Measurements from ENCODE around the gene PPP1R3F.
"Not testable (repeated sequence)": the region's sequence is repeated elsewhere in the genome, so short reads cannot be mapped to it uniquely, and the experiment has no call there.

PPP1R3F gene

DNA sequence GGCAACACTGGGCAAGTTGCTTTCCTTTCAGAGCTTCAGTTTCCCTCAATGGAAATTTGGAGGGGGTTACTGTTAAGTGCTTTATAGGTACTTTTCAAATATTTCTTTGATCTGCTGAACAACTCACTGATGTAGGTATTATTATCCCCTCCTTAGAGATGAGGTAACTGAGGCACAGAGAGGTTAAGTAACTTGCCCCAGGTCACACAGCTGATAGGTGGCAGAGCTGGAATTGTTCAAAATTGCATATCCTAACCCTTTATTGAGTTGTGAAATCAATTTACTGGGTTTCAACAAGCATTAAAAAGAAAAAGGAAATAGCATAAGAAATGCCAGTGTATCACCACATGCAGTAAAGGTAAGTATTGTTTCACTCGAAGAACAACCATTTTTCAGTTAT lies 6.6 kb downstream of the PPP1R3F start:
- DNase-seq, result no peak

DNA sequence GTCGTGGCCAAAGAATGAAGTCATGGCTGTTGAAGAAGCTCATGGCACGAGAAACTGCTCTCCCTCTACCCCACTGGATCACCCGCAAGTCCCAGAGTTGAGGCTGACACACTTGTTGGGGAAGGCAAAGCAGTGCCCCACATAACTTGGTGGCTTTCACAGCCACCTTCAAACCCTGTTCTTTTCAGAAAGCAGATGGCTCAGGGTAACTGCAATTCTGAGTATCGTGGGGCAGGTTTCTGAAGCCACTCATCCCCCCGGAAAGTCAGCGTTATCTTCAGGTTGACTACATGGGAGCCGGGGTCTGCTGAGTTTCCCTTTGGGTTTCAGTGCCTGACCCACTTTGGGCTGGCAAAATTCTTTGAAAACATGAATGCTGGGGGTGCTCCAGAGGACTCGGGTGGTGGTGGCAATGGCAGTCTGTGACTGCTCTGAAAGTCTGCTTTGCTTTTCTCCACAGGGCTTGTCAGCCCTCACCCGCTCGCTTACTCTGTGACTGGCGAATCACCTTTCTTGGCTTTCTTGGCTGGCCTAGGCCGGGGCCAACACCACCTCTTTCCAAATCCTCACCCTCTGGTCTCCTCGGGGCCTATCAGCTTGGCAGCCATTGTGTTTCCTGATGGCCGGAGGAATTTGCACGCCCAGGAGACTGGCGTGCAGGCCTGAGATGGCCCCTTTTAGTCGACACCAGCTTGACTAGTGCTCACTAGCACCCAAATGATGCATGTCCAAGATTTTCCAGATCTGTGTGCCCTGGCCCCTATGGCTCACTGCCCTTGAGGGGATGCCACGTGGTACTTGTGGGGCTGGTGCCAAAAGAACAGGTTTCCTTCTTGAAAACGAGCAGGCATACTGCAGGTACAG lies 7.3 kb downstream of the PPP1R3F start:
- no peak for DNase-seq

- DNase-seq, result no peak
These were observed 7.9 kb downstream of the PPP1R3F start for GRCh38 chrX:49277535-49277830.

DNA sequence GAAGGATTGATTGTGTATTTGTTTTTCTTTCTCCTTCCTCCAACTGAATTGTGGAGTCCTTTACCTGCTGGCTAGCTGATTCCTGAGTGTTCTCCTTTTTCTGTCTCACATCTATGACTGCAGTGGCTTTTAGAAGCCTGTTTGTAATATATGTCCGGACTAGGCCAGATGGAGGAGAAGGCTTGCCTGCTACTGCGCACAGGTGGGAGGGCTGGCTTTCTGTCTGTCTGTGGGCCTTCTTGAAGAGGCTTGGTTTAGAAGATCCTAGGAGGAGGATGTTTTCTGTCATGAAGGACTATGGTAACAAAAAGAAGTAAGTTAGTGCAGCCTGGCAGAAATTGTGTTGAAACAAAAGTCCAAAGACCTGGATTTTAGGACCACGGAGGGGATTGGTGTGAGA lies 8.5 kb downstream of the PPP1R3F start:
- DNase-seq, result no peak

GRCh38 chrX:49282647-49283011 lies 13.0 kb downstream of the PPP1R3F start:
- DNase-seq, result no peak

- DNase-seq, result no peak
These were observed 14.6 kb downstream of the PPP1R3F start for GRCh38 chrX:49284212-49284611.

DNA sequence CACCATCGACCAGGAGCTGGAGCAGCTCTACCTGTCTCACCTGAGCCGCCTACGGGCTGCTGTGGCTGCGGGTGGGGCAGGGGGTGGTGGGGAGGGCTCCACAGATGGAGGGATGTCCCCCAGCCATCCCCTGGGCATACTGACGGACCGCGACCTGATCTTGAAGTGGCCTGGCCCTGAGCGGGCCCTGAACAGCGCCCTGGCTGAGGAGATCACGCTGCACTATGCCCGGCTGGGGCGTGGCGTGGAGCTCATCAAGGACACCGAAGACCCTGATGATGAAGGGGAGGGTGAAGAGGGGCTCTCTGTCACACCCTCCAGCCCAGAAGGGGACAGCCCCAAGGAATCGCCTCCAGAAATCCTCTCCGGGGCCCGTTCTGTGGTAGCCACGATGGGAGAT lies 16.5 kb downstream of the PPP1R3F start:
- DNase-seq, result no peak

DNA sequence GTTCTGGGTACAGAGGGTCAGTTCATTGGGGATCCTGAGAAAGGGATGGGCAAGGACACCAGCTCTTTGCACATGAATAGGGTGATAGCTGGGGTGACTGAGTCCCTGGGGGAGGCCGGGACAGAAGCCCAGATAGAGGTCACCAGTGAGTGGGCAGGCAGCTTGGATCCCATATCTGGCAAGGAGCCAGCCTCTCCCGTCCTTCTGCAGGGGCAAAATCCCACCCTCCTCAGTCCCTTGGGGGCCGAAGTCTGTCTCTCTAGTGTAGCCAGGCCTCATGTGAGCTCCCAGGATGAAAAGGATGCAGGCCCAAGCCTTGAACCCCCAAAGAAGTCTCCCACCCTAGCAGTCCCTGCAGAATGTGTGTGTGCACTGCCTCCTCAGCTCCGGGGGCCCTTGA lies 17.0 kb downstream of the PPP1R3F start:
- no peak for DNase-seq

DNA sequence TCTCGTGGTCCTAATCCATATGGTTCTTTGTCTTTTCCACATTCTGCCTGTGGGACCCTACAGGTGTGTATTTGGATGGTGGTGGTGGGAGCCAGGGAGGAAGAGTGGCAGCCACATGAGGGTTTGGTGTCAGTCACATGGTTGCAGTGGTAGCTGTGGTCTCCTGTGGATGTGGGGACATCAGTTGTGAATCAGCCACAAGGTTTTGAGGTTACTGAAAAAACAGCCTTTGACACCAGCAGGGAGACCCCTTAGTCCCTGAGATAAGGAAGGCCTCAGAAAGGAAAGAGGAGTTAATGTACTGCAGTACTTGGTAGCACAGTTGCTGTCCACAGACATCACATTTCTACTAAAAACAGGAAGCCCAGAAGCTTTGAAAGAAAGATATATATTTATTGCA lies 18.1 kb downstream of the PPP1R3F start:
- DNase-seq, result no peak

GRCh38 chrX:49290215-49290614 lies 20.6 kb downstream of the PPP1R3F start:
- no peak for DNase-seq

- peak; percentile 23 to 30 for DNase-seq
These were observed 22.2 kb downstream of the PPP1R3F start for GRCh38 chrX:49291615-49292337.

DNA sequence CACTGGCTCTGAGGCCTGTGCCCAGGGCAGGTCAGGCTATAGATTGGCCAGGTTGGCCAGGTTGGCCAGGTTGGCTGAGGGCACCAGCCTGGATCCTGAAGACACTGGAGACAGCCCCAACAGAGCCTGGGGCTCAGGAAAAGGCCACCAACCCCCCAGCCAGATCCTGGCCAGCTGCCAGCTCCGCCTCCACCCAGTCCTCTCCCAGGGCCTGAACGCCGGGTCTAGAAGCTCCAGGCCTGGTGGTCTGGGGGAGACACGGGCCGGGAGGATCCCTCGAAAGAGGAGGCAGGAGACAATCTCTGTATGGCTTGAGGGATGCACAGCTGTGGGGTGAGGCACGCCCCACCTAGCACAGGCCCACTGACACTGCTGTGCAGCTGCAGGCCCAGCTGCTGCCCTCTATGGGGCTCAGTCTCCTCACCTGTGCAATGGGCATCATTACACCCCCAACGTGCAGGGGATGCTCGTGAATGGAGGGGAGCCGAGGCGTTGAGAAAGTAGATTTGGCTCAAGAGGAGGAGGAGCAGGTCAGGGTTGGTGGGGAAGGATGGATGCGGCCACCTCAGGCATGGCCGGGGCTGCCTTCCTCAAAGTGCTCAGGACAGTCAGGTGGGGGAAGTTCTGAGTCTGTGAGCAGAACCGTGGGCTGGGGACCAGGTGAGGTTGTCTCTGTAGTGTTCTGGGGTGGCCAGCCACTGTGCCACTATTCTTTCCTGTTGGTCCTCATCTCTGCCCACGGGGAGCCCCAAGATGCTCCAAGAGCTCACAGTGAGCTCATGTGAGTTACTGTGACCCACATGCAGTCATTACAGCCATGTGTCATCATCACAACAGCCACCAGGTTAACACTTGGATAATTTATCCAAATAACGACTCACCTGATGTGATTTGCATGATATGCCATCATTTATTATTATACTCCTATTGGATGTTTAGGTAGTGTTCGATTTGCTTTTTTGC lies 23.1 kb downstream of the PPP1R3F start:
- DNase-seq, result no peak

- not testable (repeated sequence) for DNase-seq
These were observed 29.7 kb downstream of the PPP1R3F start for GRCh38 chrX:49299293-49299692.

- no peak for DNase-seq
These were observed 31.1 kb downstream of the PPP1R3F start for GRCh38 chrX:49300703-49301102.

GRCh38 chrX:49303346-49303745 lies 33.8 kb downstream of the PPP1R3F start, which contains the start of gene GAGE10:
GAGE10 (plus strand) TSS chrX:49303646; CDS start chrX:49304860, 1,214 bp downstream.
- DNase-seq, result no peak

- not testable (repeated sequence) for DNase-seq
These were observed 38.2 kb downstream of the PPP1R3F start for GRCh38 chrX:49307775-49308174.

GRCh38 chrX:49308604-49309269 lies 39.1 kb downstream of the PPP1R3F start:
- no peak for DNase-seq

- DNase-seq, result no peak
These were observed 39.9 kb downstream of the PPP1R3F start for GRCh38 chrX:49309401-49309981.

DNA sequence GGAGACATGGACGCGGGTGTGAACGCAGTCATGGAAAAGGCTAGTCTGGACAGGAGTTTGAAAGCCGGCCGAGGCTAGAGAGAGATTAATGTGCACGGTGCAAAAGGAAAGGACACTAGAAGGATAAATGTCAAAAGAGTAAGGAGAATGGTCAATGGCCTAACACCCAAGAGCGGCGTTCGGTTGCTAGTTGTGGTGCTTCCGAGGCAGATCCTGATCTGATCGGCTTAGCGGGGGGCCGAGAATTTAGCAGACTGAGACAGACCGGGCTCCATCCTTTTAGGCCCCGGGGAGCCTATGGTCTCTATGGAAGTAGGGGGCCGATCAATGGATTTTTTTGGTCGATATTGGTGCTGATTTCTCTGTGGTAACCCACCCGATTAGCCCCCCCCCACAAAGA lies 40.8 kb downstream of the PPP1R3F start:
- no peak for DNase-seq

DNA sequence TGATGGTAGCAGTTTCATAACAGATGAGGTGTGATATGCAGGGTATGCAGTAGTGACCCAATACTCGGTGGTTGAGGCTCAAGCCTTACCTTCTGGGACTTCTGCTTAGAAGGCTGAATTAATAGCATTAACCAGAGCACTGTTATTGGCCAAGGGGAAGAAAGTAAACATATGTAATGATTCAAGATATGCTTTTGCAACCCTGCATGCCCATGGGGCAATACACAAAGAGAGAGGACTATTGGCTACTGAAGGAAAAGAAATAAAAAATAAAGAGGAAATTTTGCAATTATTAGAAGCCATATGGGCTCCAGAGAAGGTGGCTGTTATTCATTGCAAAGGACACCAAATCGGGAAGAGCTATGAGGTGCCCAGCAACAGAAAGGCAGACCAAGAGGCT lies 42.6 kb downstream of the PPP1R3F start:
- DNase-seq, result no peak

DNA sequence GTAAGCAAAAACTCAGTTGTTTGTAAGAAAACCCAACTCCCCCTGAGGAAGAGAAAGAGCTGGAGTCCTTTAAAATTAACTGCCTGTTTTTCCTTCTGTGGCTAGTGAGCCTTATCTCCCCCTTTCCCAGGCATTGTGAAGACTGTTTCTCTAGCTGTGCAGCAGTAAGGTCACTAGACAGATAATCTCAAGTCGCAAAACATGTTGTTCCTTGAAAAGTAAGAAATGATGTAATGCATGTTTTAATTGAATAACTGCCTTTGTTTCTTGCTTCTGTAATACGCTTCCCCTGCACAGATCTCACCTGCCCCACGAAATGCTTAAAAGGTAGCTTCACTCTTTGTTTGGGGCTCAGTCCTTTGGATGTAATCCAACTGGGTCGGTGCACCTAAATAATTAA lies 46.5 kb downstream of the PPP1R3F start:
- no peak for DNase-seq

- DNase-seq, result not testable (repeated sequence)
These were observed 52.1 kb downstream of the PPP1R3F start, which contains the start of gene GAGE12J for GRCh38 chrX:49321737-49322136. GAGE12J (plus strand) TSS chrX:49322037; CDS start chrX:49323194, 1,157 bp downstream.
